ENCODE data around the gene MINAR2. TPM values are rescaled to one million over a fixed set of nuclear protein-coding genes. Genes with fewer than 3 reads are reported as not detected.

Gene MINAR2
- total RNA-seq, 4 donors from 2014 or later = 0.07 to 0.30 TPM; not detected in 2

DNA sequence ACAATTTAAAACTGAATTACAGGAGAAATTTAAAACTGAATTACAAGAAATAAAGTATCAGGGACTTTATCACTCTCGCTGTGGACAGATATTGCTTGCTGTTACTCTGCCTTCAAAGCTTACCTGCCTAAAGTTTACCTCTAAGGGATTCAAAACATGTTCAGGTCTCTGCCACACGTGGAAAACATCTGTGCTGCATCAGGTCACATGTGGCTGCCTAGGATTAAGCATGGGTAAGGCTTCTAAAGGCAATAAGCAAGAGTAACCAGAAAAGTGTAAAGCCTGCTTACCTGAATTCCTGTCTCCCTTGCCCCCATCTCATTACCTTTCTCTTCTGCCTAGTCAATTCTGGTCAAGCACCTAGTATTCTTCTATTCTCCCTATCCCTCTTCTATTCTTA is 18.9 kb downstream of the MINAR2 start:
- H3K27me3 ChIP-seq = no peaks in the 10 kb centered on the region
- intact Hi-C loops (cut with DNase I; ENCODE audit: low total_unique reads) = no loop called here

DNA sequence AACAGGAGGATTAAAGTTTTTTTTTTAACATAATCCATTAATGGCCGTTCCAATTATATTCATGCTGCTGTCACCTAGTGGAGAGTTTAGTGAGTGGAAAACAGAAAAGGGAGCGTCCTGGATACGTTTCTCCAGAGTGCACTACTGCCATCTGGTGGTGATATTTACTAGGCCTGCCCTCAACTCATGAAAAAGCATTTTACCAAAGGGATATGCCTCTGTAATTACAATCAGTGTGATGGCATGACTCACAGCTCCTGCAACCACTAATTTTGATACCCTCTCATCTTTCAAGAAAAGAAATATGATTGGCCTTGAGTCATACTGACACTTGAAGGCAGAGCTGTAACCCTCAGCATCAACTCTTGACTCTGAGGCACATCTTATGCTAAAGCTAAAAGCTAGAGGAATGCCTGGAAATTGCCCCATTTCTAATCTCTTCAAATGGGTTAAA is 20.1 kb downstream of the MINAR2 start:
- intact Hi-C loops (cut with DNase I; ENCODE audit: low total_unique reads) = no loop called here
- no peaks in the 10 kb centered on the region for H3K9me3 ChIP-seq
- H3K27me3 ChIP-seq = no peaks in the 10 kb centered on the region
- H3K36me3 ChIP-seq = no peaks in the 10 kb centered on the region
- DNase-seq = peak; percentile 60 to 76
- H3K4me3 ChIP-seq = no peak overlapping the region
- no peak overlapping the region for H3K27ac ChIP-seq
- TF ChIP-seq POLR2A (IDR thresholded peaks at IDR 0.05) = no peak
- TF ChIP-seq, protein P1, sequence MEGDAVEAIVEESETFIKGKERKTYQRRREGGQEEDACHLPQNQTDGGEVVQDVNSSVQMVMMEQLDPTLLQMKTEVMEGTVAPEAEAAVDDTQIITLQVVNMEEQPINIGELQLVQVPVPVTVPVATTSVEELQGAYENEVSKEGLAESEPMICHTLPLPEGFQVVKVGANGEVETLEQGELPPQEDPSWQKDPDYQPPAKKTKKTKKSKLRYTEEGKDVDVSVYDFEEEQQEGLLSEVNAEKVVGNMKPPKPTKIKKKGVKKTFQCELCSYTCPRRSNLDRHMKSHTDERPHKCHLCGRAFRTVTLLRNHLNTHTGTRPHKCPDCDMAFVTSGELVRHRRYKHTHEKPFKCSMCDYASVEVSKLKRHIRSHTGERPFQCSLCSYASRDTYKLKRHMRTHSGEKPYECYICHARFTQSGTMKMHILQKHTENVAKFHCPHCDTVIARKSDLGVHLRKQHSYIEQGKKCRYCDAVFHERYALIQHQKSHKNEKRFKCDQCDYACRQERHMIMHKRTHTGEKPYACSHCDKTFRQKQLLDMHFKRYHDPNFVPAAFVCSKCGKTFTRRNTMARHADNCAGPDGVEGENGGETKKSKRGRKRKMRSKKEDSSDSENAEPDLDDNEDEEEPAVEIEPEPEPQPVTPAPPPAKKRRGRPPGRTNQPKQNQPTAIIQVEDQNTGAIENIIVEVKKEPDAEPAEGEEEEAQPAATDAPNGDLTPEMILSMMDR (IDR thresholded peaks at IDR 0.05) = peak; percentile 94 to 98 (median 96)
- no peaks in the 10 kb centered on the region for H3K4me1 ChIP-seq

More for the DNA sequence above, 18.9 kb downstream of the MINAR2 start:
- DNase-seq = no peak
- H3K36me3 ChIP-seq = no peaks in the 10 kb centered on the region
- no peak for TF ChIP-seq POLR2A (IDR thresholded peaks at IDR 0.05)
- H3K27ac ChIP-seq = no peak overlapping the region
- H3K4me1 ChIP-seq = no peaks in the 10 kb centered on the region
- no peaks in the 10 kb centered on the region for H3K9me3 ChIP-seq
- no peak overlapping the region for H3K4me3 ChIP-seq

DNA sequence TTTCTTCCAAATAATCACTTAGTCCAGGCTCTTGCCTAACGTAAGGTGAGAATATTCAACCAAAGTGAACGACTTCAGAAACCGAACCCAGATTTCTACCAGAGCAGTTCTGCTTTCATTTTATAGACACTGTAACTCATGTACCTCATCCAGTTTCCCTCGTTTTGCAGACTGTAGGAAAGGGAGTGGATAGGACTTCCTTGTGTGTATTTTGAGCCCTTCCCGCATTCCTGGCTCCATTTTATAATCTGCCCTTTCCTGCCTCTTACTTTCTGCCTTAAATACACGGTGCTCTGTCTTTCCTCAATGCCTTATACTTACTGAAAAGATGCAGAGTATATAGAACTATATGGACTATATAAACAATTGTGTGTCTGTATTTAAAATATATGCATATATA is 20.8 kb downstream of the MINAR2 start:
- H3K27me3 ChIP-seq = no peaks in the 10 kb centered on the region
- no peak overlapping the region for H3K4me3 ChIP-seq
- no peaks in the 10 kb centered on the region for H3K36me3 ChIP-seq
- no peak for DNase-seq
- intact Hi-C loops (cut with DNase I; ENCODE audit: low total_unique reads) = no loop called here
- H3K9me3 ChIP-seq = no peaks in the 10 kb centered on the region
- no peak for TF ChIP-seq POLR2A (IDR thresholded peaks at IDR 0.05)
- TF ChIP-seq, protein P1 (IDR thresholded peaks at IDR 0.05) = no peak
- H3K27ac ChIP-seq = no peak overlapping the region
- no peaks in the 10 kb centered on the region for H3K4me1 ChIP-seq

DNA sequence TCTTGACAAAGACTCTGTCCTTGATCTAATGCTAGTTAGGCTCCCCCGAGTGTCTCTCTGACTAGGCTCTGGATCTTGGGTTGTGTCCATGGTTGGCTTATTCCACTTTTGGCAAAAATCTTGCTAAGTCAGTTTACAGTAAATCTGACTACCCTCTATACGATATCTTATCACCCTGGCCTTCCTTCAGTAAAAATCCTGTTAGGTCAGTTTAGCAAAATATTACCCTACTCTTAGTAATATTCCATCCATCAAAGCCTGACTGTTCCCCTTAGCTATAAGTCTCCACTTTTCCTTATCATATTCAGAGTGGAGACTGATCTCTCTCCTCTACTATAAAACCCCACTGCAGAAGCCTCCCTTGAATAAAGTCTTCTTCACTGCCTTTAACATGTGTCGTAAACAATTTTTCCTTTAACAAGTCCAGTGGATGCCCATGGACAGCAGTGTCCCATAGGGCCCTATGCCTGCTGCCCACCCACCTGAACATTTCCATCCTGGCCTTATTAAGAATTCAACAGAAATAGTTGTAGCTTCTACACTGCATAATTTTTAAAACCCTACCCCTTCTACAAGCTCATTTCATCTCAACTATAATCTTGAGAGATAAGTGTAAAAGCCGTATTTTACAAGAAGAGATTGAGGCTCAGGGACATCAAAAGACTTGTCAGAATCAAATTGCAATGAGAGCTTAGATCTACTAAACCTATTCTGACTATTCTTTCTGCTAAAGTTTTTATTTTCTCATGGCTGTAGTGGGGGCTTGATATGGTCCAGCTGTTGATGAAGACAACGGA is 22.3 kb downstream of the MINAR2 start:
- Histone ChIP-seq H3K36me3 (no peaks in the 10 kb centered on the region), H3K27me3 (no peaks in the 10 kb centered on the region), H3K4me3 (no peak overlapping the region), H3K9me3 (no peaks in the 10 kb centered on the region), H3K4me1 (no peaks in the 10 kb centered on the region), H3K27ac (no peak overlapping the region)
- no peak for TF ChIP-seq POLR2A (IDR thresholded peaks at IDR 0.05)
- TF ChIP-seq, protein P1 (IDR thresholded peaks at IDR 0.05) = no peak
- intact Hi-C loops (cut with DNase I; ENCODE audit: low total_unique reads) = no loop called here
- DNase-seq = no peak

DNA sequence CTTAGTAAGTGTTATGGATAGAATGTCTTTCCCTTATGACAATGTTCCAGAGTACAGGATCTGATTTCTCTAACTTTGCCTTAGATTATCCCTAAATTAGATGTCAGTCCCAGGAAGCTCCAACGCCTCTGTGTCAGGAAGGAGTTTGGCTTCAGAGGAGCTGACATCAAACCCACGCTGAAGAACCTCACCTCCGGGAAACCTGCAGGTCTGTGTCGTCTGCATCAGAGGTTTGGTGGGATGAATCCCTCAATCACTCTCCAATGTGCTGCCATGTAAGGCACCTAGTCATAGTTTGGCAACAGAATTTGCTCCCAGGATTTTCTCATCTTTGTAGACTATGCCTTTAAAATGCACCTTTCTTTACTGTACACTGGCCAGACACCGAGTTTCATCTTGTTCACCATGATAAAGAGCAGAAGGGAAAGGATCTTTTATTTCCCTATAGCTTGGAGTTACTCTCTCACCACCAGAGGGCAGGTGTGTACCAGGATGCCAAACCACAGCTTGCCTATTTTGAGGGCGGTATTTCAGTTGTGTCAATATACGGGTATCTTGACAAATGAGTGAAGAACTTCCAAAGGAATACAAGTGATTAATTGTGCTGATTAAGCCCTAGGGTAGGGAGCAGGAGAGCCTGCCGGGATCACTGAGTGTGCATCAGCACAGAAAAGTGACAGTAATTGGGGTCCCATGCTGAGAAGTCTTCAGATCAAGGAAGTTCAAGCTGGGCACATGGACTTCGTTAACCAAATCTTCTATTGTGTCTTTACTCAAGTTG is 23.4 kb downstream of the MINAR2 start:
- Histone ChIP-seq H3K4me3 (no peak overlapping the region), H3K27me3 (no peaks in the 10 kb centered on the region), H3K4me1 (no peaks in the 10 kb centered on the region), H3K36me3 (no peaks in the 10 kb centered on the region), H3K27ac (no peak overlapping the region), H3K9me3 (no peaks in the 10 kb centered on the region)
- DNase-seq = no peak
- intact Hi-C loops (cut with DNase I; ENCODE audit: low total_unique reads) = no loop called here
- TF ChIP-seq, protein P1 (IDR thresholded peaks at IDR 0.05) = peak; percentile 29 to 62 (median 52)
- no peak for TF ChIP-seq POLR2A (IDR thresholded peaks at IDR 0.05)
